Body of pancreas (tissue), 4 donors: ENCODE results near the gene RBFOX2. TPM values are rescaled to one million over a fixed set of nuclear protein-coding genes. Genes with fewer than 3 reads are reported as not detected.
A peak's percentile ranks its signal among the peaks of the same experiment; 100 is the strongest.

Experiments
- ATAC-seq: fragments of 150-250 bp; one replicate; pipeline ENCODE4 v1.9.1; 2016
- DNase-seq, 4 donors: peaks; one replicate each; pipeline ENCODE4 v3.0.0-alpha.2; 2019
- H3K27ac ChIP-seq, 4 donors: fragments of 200-600 bp; sonication (generic); 1 replicate in 3 of 4; 2 replicates in 1 of 4; pipeline versions ENCODE4 v1.5.1 to v1.6.1; 2016 to 2019; ENCODE audit warnings: mild to moderate bottlenecking in 1 of 4, mixed read lengths in 1 of 4, moderate library complexity in 1 of 4
- H3K27me3 ChIP-seq, 2 donors: fragments of 200-600 bp; sonication (generic); one replicate each; pipeline ENCODE4 v1.6.0; 2016; ENCODE audit warnings: mild to moderate bottlenecking in 1 of 2
- H3K36me3 ChIP-seq, 2 donors: fragments of 200-600 bp; sonication (generic); replicated peaks in 1 of 2; 2 replicates each; pipeline ENCODE4 v1.5.1; 2016; ENCODE audit warnings: low read depth in 2 of 2; ENCODE audit not compliant: insufficient read depth in 1 of 2
- H3K4me1 ChIP-seq: fragments of 200-600 bp; sonication (generic); one replicate; pipeline ENCODE4 v1.6.0; 2016
- H3K4me3 ChIP-seq, 2 donors: fragments of 200-600 bp; sonication (generic); 1 replicate in 1 of 2; 2 replicates in 1 of 2; pipeline ENCODE4 v1.5.1; 2016 to 2019
- H3K9me3 ChIP-seq, 3 donors: fragments of 200-600 bp; sonication (generic); 1 replicate in 2 of 3; 2 replicates in 1 of 3; pipeline ENCODE4 v1.5.1; 2016
- CTCF ChIP-seq, 7 experiments: fragments of 450-650 bp in 4 of 7; fragments of 200-600 bp in 3 of 7; sonication (generic) in 3 of 7; IDR thresholded peaks; one replicate each; pipeline ENCODE4 v1.5.1; 2016 to 2019; ENCODE audit warnings: antibody characterized with exemption in 7 of 7
- POLR2A ChIP-seq, 3 donors: fragments of 450-650 bp; IDR thresholded peaks; one replicate each; pipeline ENCODE4 v1.6.1; 2016; ENCODE audit warnings: antibody characterized with exemption in 3 of 3, mild to moderate bottlenecking in 2 of 3
- WGBS, 2 donors: methylation state at CpG; one replicate each; pipeline ENCODE4 v1.1.5; 2017; 5-methylcytosine and 5-hydroxymethylcytosine counted together
- intact Hi-C: fragments of 100-400 bp; cut with DNase I; formaldehyde crosslinking; loops from one replicate; pipeline ENCODE4 v1.15.1; 2023
- total RNA-seq, 2 donors: library from RNA; depleted of rRNA; stranded (reverse); fragments of >200 nt; gene quantifications; one replicate each; pipeline ENCODE4 v1.1.0, GENCODE V29; 2016

Gene RBFOX2
- total RNA-seq, 2 donors from 2014 or later: 28.7 to 31.1 TPM

DNA sequence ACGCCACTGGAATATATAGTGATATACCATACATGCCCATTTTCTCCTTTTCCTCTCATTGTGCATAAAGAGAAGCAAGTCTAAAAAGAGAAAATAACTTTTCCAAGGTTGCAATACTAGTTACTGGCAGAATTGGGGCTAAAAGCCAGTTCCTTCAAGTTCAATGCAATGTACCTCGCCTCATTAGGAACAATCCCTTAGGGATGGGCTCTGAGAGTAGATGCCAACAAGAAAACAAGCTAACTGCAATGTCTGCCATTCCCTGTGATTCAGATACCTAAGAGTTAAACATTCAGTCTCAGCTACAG lies 114.3 kb downstream of the RBFOX2 start:
- no peak for DNase-seq
- Histone ChIP-seq H3K4me3 (no peak overlapping the region), H3K4me1 (peaks cover 57% of the 10 kb centered on the region), H3K27ac (peak overlapping the region; percentile 75 to 86 (median 82)), H3K36me3 (no peaks in the 10 kb centered on the region), H3K27me3 (no peaks in the 10 kb centered on the region), H3K9me3 (no peaks in the 10 kb centered on the region)
- no peak for TF ChIP-seq POLR2A (IDR thresholded peaks at IDR 0.05)
- WGBS, 2 donors: 7 to 12% methylated on average over 2 of the region's 2 CpGs
- intact Hi-C loops: no loop called here
- no peak for ATAC-seq

- Histone ChIP-seq H3K4me1 (peaks cover 57% of the 10 kb centered on the region), H3K9me3 (no peaks in the 10 kb centered on the region), H3K4me3 (no peak overlapping the region), H3K27me3 (no peaks in the 10 kb centered on the region), H3K27ac (peak overlapping the region in 3 of 4 donors; percentile 75 to 86 (median 81)), H3K36me3 (no peaks in the 10 kb centered on the region)
- intact Hi-C loops: no loop called here
- no peak for ATAC-seq
- WGBS, 2 donors: 39 to 68% methylated on average over 1 of the region's 1 CpG
- TF ChIP-seq POLR2A (IDR thresholded peaks at IDR 0.05) (no peak), CTCF (IDR thresholded peaks at IDR 0.05) (no peak)
- DNase-seq: no peak
Observed at GRCh38 chr22:35913925-35914324, 114.7 kb downstream of the RBFOX2 start.

- TF ChIP-seq CTCF (IDR thresholded peaks at IDR 0.05) (no peak), POLR2A (IDR thresholded peaks at IDR 0.05) (no peak)
- no peak overlapping the region for H3K4me3 ChIP-seq
- H3K4me1 ChIP-seq: peaks cover 52% of the 10 kb centered on the region
- DNase-seq: no peak
- intact Hi-C loops: no loop called here
- ATAC-seq: no peak
- H3K36me3 ChIP-seq: no peaks in the 10 kb centered on the region
- H3K27ac ChIP-seq: peak overlapping the region in 3 of 4 donors; percentile 25 to 62 (median 29)
- no peaks in the 10 kb centered on the region for H3K27me3 ChIP-seq
- WGBS, 2 donors: 14 to 25% methylated on average over 1 of the region's 1 CpG
- no peaks in the 10 kb centered on the region for H3K9me3 ChIP-seq
Observed at GRCh38 chr22:35912658-35913057, 116.0 kb downstream of the RBFOX2 start.

DNA sequence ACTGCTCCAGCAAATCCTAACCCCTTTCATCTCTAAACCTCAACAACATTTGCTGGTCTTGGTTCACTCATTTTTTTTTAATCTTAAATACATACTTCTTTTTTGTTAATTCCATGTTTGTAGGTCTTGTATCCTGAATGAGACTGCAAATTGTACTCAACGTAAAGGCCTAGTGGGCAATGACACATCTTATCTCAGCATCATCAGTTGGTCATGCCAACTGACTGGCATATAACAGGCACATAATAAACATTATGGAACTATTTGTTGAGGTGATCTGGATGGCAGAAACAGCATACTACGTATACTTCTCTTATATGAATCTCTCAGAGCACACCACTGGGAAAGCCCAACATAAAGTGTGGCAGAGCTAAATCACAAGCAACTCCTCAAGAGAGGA lies 116.7 kb downstream of the RBFOX2 start:
- Histone ChIP-seq H3K27ac (peak overlapping the region in 1 of 4 donors; percentile 25), H3K4me3 (no peak overlapping the region), H3K4me1 (peaks cover 52% of the 10 kb centered on the region), H3K36me3 (no peaks in the 10 kb centered on the region), H3K9me3 (no peaks in the 10 kb centered on the region), H3K27me3 (no peaks in the 10 kb centered on the region)
- ATAC-seq (no peak), DNase-seq (no peak)
- TF ChIP-seq POLR2A (IDR thresholded peaks at IDR 0.05) (no peak), CTCF (IDR thresholded peaks at IDR 0.05) (no peak)
- WGBS, 2 donors: 77 to 84% methylated on average over 2 of the region's 2 CpGs
- intact Hi-C loops: no loop called here

DNA sequence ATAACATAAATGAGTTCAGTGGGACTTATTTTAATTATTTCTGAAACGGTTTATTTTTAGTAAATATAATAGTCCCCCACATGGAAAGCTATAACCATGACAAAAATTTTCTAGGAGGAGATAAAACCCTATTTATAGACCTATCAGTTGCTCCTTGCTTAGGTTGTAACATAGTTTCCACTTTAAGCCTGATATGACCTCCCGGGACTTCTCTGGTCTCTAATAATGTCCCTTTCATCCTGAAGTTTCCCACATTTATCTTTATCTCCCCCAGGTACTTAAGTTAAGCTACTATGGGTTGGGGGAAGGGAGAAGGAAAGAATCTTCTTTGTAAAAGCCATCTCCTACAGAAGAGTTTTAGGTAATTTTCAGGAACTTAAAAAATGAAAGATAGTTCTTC lies 117.7 kb downstream of the RBFOX2 start:
- Histone ChIP-seq H3K4me3 (no peak overlapping the region), H3K27me3 (no peaks in the 10 kb centered on the region), H3K9me3 (no peaks in the 10 kb centered on the region), H3K36me3 (no peaks in the 10 kb centered on the region), H3K27ac (no peak overlapping the region), H3K4me1 (peaks cover 46% of the 10 kb centered on the region)
- ATAC-seq (no peak), DNase-seq (no peak)
- no peak for TF ChIP-seq POLR2A (IDR thresholded peaks at IDR 0.05)
- no peak for TF ChIP-seq CTCF (IDR thresholded peaks at IDR 0.05)
- intact Hi-C loops: no loop called here
- WGBS, 2 donors: 20 to 23% methylated on average over 2 of the region's 2 CpGs
